ENCODE data around the gene CLIP2. TPM values are rescaled to one million over a fixed set of nuclear protein-coding genes. Genes with fewer than 3 reads are reported as not detected.
A peak's percentile ranks its signal among the peaks of the same experiment; 100 is the strongest.

CLIP2 gene
- total RNA-seq, 1 donor from 2014 or later, result 32.6 TPM

- Mint-ChIP-seq H3K27ac (ENCODE audit: unreplicated experiment) (peak overlapping the region; percentile 32), H3K4me3 (ENCODE audit: unreplicated experiment) (no peak overlapping the region)
Observed at GRCh38 chr7:74371381-74372341, 82.5 kb downstream of the CLIP2 start.

GRCh38 chr7:74372511-74373111, 83.4 kb downstream of the CLIP2 start:
- DNase-seq (ENCODE audit: low spot score), result no peak
- H3K27me3 Mint-ChIP-seq (ENCODE audit: low read depth), result no peaks in the 10 kb centered on the region
- no peak overlapping the region for H3K4me3 Mint-ChIP-seq (ENCODE audit: unreplicated experiment)
- no peak overlapping the region for H3K27ac Mint-ChIP-seq (ENCODE audit: unreplicated experiment)
- H3K36me3 Mint-ChIP-seq (ENCODE audit: low read depth), result peaks cover 13% of the 10 kb centered on the region
- no peak for TF ChIP-seq CTCF (IDR thresholded peaks at IDR 0.05)
- no peaks in the 10 kb centered on the region for H3K9me3 Mint-ChIP-seq (ENCODE audit: low read depth)
- H3K4me1 Mint-ChIP-seq (ENCODE audit: low read depth), result peaks cover 6% of the 10 kb centered on the region

More at GRCh38 chr7:74371381-74372341, 82.5 kb downstream of the CLIP2 start:
- Mint-ChIP-seq H3K9me3 (ENCODE audit: low read depth) (no peaks in the 10 kb centered on the region), H3K27me3 (ENCODE audit: low read depth) (no peaks in the 10 kb centered on the region), H3K36me3 (ENCODE audit: low read depth) (peaks cover 11% of the 10 kb centered on the region), H3K4me1 (ENCODE audit: low read depth) (peaks cover 6% of the 10 kb centered on the region)
- DNase-seq (ENCODE audit: low spot score), result no peak
- no peak for TF ChIP-seq CTCF (IDR thresholded peaks at IDR 0.05)

- H3K9me3 Mint-ChIP-seq (ENCODE audit: low read depth), result no peaks in the 10 kb centered on the region
- DNase-seq (ENCODE audit: low spot score), result no peak
- no peak overlapping the region for H3K27ac Mint-ChIP-seq (ENCODE audit: unreplicated experiment)
- H3K4me1 Mint-ChIP-seq (ENCODE audit: low read depth), result peaks cover 6% of the 10 kb centered on the region
- no peak for TF ChIP-seq CTCF (IDR thresholded peaks at IDR 0.05)
- no peaks in the 10 kb centered on the region for H3K27me3 Mint-ChIP-seq (ENCODE audit: low read depth)
- H3K36me3 Mint-ChIP-seq (ENCODE audit: low read depth), result peaks cover 11% of the 10 kb centered on the region
- no peak overlapping the region for H3K4me3 Mint-ChIP-seq (ENCODE audit: unreplicated experiment)
Observed at GRCh38 chr7:74373536-74373935, 84.3 kb downstream of the CLIP2 start.

- H3K9me3 Mint-ChIP-seq (ENCODE audit: low read depth), result no peaks in the 10 kb centered on the region
- no peak for DNase-seq (ENCODE audit: low spot score)
- no peak overlapping the region for H3K27ac Mint-ChIP-seq (ENCODE audit: unreplicated experiment)
- H3K4me3 Mint-ChIP-seq (ENCODE audit: unreplicated experiment), result no peak overlapping the region
- no peak for TF ChIP-seq CTCF (IDR thresholded peaks at IDR 0.05)
- H3K36me3 Mint-ChIP-seq (ENCODE audit: low read depth), result peaks cover 11% of the 10 kb centered on the region
- H3K27me3 Mint-ChIP-seq (ENCODE audit: low read depth), result no peaks in the 10 kb centered on the region
- H3K4me1 Mint-ChIP-seq (ENCODE audit: low read depth), result peaks cover 6% of the 10 kb centered on the region
Observed at GRCh38 chr7:74375726-74376220, 86.6 kb downstream of the CLIP2 start.

- H3K9me3 Mint-ChIP-seq (ENCODE audit: low read depth), result no peaks in the 10 kb centered on the region
- no peak overlapping the region for H3K4me3 Mint-ChIP-seq (ENCODE audit: unreplicated experiment)
- no peaks in the 10 kb centered on the region for H3K27me3 Mint-ChIP-seq (ENCODE audit: low read depth)
- no peak for TF ChIP-seq CTCF (IDR thresholded peaks at IDR 0.05)
- peaks cover 2% of the 10 kb centered on the region for H3K4me1 Mint-ChIP-seq (ENCODE audit: low read depth)
- no peak for DNase-seq (ENCODE audit: low spot score)
- H3K36me3 Mint-ChIP-seq (ENCODE audit: low read depth), result peaks cover 13% of the 10 kb centered on the region
- no peak overlapping the region for H3K27ac Mint-ChIP-seq (ENCODE audit: unreplicated experiment)
Observed at GRCh38 chr7:74376256-74377036, 87.2 kb downstream of the CLIP2 start.

Measured in chondrocyte (in vitro differentiated cells).